HCT116 (cell line): ENCODE results near the gene MUSTN1. TPM values are rescaled to one million over a fixed set of nuclear protein-coding genes. Genes with fewer than 3 reads are reported as not detected.

ENCODE experiments used
- ATAC-seq: fragments of 200-7000 bp; cut with Tn5 transposase; 2 replicates; pipeline ENCODE4 v1.9.1; 2020; ENCODE audit warnings: mild to moderate bottlenecking, moderate library complexity
- BruUV-seq: library from RNA; stranded (reverse); fragments of 400-500 nt; replicated peaks from 2 replicates; lab custom pipeline; 2021; lab: Mats Ljungman, UMichigan
- CTCF ChIA-PET: fragments of 300-600 bp; sonication (Branson Sonifier 250); formaldehyde crosslinking; loops from one replicate; lab custom pipeline; 2021; ENCODE audit warnings: antibody characterized with exemption; lab: Charles Lee
- POLR2A ChIA-PET: fragments of 300-600, 350-600 bp; sonication (Branson Sonifier 250); formaldehyde crosslinking; loops from one replicate; lab custom pipeline; 2021; ENCODE audit warnings: antibody characterized with exemption; lab: Charles Lee
- RAD21 ChIA-PET, 2 experiments: fragments of 300-600 bp; sonication (Branson Sonifier 250); formaldehyde crosslinking; loops; one replicate each; lab custom pipeline; 2023; ENCODE audit warnings: low total read pairs in 2 of 2; ENCODE audit not compliant: uncharacterized antibody in 2 of 2, unreplicated experiment in 2 of 2, low non-redundant PET in 1 of 2; lab: Charles Lee
- DNase-seq: peaks from one replicate; pipeline ENCODE4 v3.0.0-alpha.2; 2010; ENCODE audit warnings: low read depth, low spot score
- H2AFZ ChIP-seq: fragments of 200-600 bp; shearing (Covaris generic), sonication (generic); 2 replicates; pipeline ENCODE4 v1.6.1; 2017; ENCODE audit warnings: low read depth, mixed run types, mixed read lengths, antibody characterized with exemption, low read length; ENCODE audit not compliant: poor library complexity, severe bottlenecking
- H3K27ac ChIP-seq: 2 replicates; pipeline ENCODE4 v1.5.1; 2012; ENCODE audit warnings: low read depth, low read length
- H3K27me3 ChIP-seq: fragments of 200-600 bp; sonication (generic); 2 replicates; pipeline ENCODE4 v1.6.1; 2016; ENCODE audit warnings: mixed run types, low read length, mixed read lengths; ENCODE audit not compliant: insufficient read depth
- H3K36me3 ChIP-seq, 2 experiments: fragments of 200-500 bp in 1 of 2; fragments of 200-600 bp in 1 of 2; sonication (Bioruptor generic) in 1 of 2; sonication (generic) in 1 of 2; 2 replicates each; pipeline versions ENCODE4 v1.5.1 to v1.6.1; 2014 to 2016; ENCODE audit warnings: low read length in 2 of 2, inconsistent platforms in 1 of 2, mixed read lengths in 1 of 2, mixed run types in 1 of 2; ENCODE audit not compliant: insufficient read depth in 2 of 2, control insufficient read depth in 1 of 2
- H3K4me1 ChIP-seq, 2 experiments: fragments of 200-600 bp in 1 of 2; sonication (generic) in 1 of 2; 2 replicates each; pipeline versions ENCODE4 v1.5.1 to v1.6.1; 2012 to 2017; ENCODE audit warnings: low read length in 2 of 2, inconsistent platforms in 1 of 2, mild to moderate bottlenecking in 1 of 2, mixed read lengths in 1 of 2, mixed run types in 1 of 2, moderate library complexity in 1 of 2; ENCODE audit not compliant: insufficient read depth in 2 of 2, control insufficient read depth in 1 of 2
- H3K4me2 ChIP-seq: fragments of 200-600 bp; sonication (generic); 2 replicates; pipeline ENCODE4 v1.6.1; 2017; ENCODE audit warnings: mixed run types, low read length, mixed read lengths
- H3K4me3 ChIP-seq, 2 experiments: fragments of 200-600 bp in 1 of 2; sonication (generic) in 1 of 2; replicated peaks in 1 of 2; 2 replicates each; pipeline ENCODE4 v1.5.1; 2011 to 2016; ENCODE audit warnings: low read length in 2 of 2, control low read depth in 1 of 2, low read depth in 1 of 2, mild to moderate bottlenecking in 1 of 2, mixed read lengths in 1 of 2, mixed run types in 1 of 2
- H3K79me2 ChIP-seq: fragments of 200-600 bp; sonication (generic); 2 replicates; pipeline ENCODE4 v1.6.1; 2017; ENCODE audit warnings: mild to moderate bottlenecking, mixed run types, low read length, moderate library complexity, mixed read lengths; ENCODE audit not compliant: insufficient read depth
- H3K9ac ChIP-seq: fragments of 200-600 bp; sonication (generic); 2 replicates; pipeline ENCODE4 v1.6.1; 2016; ENCODE audit warnings: low read length, mixed read lengths
- H3K9me2 ChIP-seq: fragments of 200-600 bp; sonication (generic), shearing (Covaris generic); 2 replicates; pipeline ENCODE4 v1.6.1; 2017; ENCODE audit warnings: mixed run types, mild to moderate bottlenecking, moderate library complexity; ENCODE audit not compliant: insufficient read depth
- H3K9me3 ChIP-seq, 2 experiments: fragments of 200-500 bp in 1 of 2; fragments of 200-600 bp in 1 of 2; sonication (Bioruptor generic) in 1 of 2; sonication (generic) in 1 of 2; 2 replicates each; pipeline ENCODE4 v1.6.1; 2014 to 2017; ENCODE audit warnings: low read length in 2 of 2, mixed read lengths in 2 of 2, inconsistent platforms in 1 of 2, low read depth in 1 of 2, mild to moderate bottlenecking in 1 of 2, mixed run types in 1 of 2, moderate library complexity in 1 of 2; ENCODE audit not compliant: control insufficient read depth in 1 of 2, insufficient read depth in 1 of 2
- H4K20me1 ChIP-seq: fragments of 200-600 bp; sonication (generic), shearing (Covaris generic); 2 replicates; pipeline ENCODE4 v1.6.1; 2017; ENCODE audit warnings: mixed run types, mild to moderate bottlenecking, moderate library complexity; ENCODE audit not compliant: insufficient read depth
- CBX3 ChIP-seq: IDR thresholded peaks from 2 replicates; pipeline ENCODE4 v1.6.1; 2012; ENCODE audit warnings: low read depth
- EZH2phosphoT487 ChIP-seq: fragments of 200-600 bp; IDR thresholded peaks from 2 replicates; pipeline ENCODE4 v1.6.1; 2018; ENCODE audit warnings: antibody characterized with exemption, borderline replicate concordance
- FOSL1 ChIP-seq: IDR thresholded peaks from 2 replicates; pipeline ENCODE4 v1.6.1; 2012; ENCODE audit warnings: low read depth
- POLR2AphosphoS5 ChIP-seq: IDR thresholded peaks from 2 replicates; pipeline ENCODE4 v1.6.1; 2011; ENCODE audit warnings: mild to moderate bottlenecking, low read depth, low read length, moderate library complexity
- SIN3A ChIP-seq: IDR thresholded peaks from 2 replicates; pipeline ENCODE4 v1.6.1; 2012; ENCODE audit warnings: low read depth
- SP1 ChIP-seq: IDR thresholded peaks from 2 replicates; pipeline ENCODE4 v1.6.1; 2012; ENCODE audit warnings: low read depth
- TCF7L2 ChIP-seq: IDR thresholded peaks from 2 replicates; pipeline ENCODE4 v1.7.0; 2011; ENCODE audit warnings: borderline replicate concordance, inconsistent platforms; ENCODE audit not compliant: insufficient read depth, insufficient read length; ENCODE audit errors: extremely low read depth
- ZFX ChIP-seq: fragments of 450-650 bp; IDR thresholded peaks from 2 replicates; pipeline ENCODE4 v1.6.1; 2017
- intact Hi-C: fragments of 100-400 bp; cut with micrococcal nuclease; formaldehyde crosslinking; loops from 2 replicates; pipeline ENCODE4 v1.10.0; 2022
- total RNA-seq: library from RNA; stranded (reverse); gene quantifications from one replicate; pipeline ENCODE4 v1.2.1, GENCODE V29; 2021; ENCODE audit not compliant: unreplicated experiment
- TF ChIP-seq, protein P1 (sequence below): IDR thresholded peaks from 2 replicates; pipeline ENCODE4 v1.6.1; 2011; ENCODE audit warnings: mild to moderate bottlenecking, low read length, moderate library complexity; ENCODE audit not compliant: insufficient replicate concordance; ENCODE audit errors: extremely low read depth
- TF ChIP-seq, protein P2 (sequence below): IDR thresholded peaks from 2 replicates; pipeline ENCODE4 v1.6.1; 2012
- TF ChIP-seq, protein P3 (sequence below): IDR thresholded peaks from 2 replicates; pipeline ENCODE4 v1.6.1; 2012; ENCODE audit warnings: low read depth

Gene MUSTN1
- total RNA-seq, 1 experiment from 2014 or later = 0.44 TPM

DNA sequence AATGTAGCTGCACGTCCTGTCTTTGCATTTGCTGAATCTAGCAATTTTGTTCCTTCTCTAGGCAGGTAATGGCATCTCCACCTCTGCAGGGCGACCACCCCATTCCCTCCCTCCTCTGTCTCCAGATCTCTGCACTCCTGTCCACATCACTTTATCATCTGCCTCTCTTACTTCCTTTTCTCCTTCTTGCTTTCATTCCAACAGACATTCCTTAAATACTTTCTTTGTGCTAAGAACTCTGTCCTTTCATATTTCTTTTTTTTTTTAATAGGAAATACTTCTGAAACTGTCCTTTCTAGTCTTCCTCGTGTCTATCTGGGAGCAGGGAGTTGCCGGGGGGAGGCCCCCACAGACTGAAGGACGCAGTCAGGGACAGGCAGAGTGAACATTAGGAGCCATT is 33.0 kb downstream of the MUSTN1 start:
- H3K9me3 ChIP-seq = no peaks in the 10 kb centered on the region
- BruUV-seq = no TSS peak
- no peaks in the 10 kb centered on the region for H4K20me1 ChIP-seq
- intact Hi-C loops = no loop called here
- no peaks in the 10 kb centered on the region for H3K27me3 ChIP-seq
- no peak overlapping the region for H3K4me2 ChIP-seq
- H2AFZ ChIP-seq = no peak overlapping the region
- peaks cover 0 to 7% of the 10 kb centered on the region in 2 experiments; a peak in 1 of 4 replicates for H3K4me1 ChIP-seq
- H3K27ac ChIP-seq = no peak overlapping the region
- no peaks in the 10 kb centered on the region for H3K79me2 ChIP-seq
- DNase-seq (no peak), ATAC-seq (no peak)
- TF ChIP-seq EZH2phosphoT487 (no peak), FOSL1 (no peak), TCF7L2 (no peak), CBX3 (no peak), SP1 (no peak), ZFX (no peak), SIN3A (no peak), POLR2AphosphoS5 (no peak)
- TF ChIP-seq, protein P1, sequence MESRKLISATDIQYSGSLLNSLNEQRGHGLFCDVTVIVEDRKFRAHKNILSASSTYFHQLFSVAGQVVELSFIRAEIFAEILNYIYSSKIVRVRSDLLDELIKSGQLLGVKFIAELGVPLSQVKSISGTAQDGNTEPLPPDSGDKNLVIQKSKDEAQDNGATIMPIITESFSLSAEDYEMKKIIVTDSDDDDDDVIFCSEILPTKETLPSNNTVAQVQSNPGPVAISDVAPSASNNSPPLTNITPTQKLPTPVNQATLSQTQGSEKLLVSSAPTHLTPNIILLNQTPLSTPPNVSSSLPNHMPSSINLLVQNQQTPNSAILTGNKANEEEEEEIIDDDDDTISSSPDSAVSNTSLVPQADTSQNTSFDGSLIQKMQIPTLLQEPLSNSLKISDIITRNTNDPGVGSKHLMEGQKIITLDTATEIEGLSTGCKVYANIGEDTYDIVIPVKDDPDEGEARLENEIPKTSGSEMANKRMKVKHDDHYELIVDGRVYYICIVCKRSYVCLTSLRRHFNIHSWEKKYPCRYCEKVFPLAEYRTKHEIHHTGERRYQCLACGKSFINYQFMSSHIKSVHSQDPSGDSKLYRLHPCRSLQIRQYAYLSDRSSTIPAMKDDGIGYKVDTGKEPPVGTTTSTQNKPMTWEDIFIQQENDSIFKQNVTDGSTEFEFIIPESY = no peak
- TF ChIP-seq, protein P2, sequence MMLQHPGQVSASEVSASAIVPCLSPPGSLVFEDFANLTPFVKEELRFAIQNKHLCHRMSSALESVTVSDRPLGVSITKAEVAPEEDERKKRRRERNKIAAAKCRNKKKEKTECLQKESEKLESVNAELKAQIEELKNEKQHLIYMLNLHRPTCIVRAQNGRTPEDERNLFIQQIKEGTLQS = no peak
- TF ChIP-seq, protein P3, sequence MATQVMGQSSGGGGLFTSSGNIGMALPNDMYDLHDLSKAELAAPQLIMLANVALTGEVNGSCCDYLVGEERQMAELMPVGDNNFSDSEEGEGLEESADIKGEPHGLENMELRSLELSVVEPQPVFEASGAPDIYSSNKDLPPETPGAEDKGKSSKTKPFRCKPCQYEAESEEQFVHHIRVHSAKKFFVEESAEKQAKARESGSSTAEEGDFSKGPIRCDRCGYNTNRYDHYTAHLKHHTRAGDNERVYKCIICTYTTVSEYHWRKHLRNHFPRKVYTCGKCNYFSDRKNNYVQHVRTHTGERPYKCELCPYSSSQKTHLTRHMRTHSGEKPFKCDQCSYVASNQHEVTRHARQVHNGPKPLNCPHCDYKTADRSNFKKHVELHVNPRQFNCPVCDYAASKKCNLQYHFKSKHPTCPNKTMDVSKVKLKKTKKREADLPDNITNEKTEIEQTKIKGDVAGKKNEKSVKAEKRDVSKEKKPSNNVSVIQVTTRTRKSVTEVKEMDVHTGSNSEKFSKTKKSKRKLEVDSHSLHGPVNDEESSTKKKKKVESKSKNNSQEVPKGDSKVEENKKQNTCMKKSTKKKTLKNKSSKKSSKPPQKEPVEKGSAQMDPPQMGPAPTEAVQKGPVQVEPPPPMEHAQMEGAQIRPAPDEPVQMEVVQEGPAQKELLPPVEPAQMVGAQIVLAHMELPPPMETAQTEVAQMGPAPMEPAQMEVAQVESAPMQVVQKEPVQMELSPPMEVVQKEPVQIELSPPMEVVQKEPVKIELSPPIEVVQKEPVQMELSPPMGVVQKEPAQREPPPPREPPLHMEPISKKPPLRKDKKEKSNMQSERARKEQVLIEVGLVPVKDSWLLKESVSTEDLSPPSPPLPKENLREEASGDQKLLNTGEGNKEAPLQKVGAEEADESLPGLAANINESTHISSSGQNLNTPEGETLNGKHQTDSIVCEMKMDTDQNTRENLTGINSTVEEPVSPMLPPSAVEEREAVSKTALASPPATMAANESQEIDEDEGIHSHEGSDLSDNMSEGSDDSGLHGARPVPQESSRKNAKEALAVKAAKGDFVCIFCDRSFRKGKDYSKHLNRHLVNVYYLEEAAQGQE = no peak
- ChIA-PET CTCF (no interaction called here), RAD21 (no interaction called here), POLR2A (no interaction called here)
- no peaks in the 10 kb centered on the region for H3K36me3 ChIP-seq
- H3K9me2 ChIP-seq = no peaks in the 10 kb centered on the region
- H3K4me3 ChIP-seq = no peak overlapping the region
- H3K9ac ChIP-seq = no peak overlapping the region
